COLO829 (cell line): ENCODE data around the gene MSANTD1.

Experiments used
- DNase-seq: peaks from one replicate; pipeline ENCODE4 v3.0.0; 2012; ENCODE audit warnings: low spot score

MSANTD1 gene

DNA sequence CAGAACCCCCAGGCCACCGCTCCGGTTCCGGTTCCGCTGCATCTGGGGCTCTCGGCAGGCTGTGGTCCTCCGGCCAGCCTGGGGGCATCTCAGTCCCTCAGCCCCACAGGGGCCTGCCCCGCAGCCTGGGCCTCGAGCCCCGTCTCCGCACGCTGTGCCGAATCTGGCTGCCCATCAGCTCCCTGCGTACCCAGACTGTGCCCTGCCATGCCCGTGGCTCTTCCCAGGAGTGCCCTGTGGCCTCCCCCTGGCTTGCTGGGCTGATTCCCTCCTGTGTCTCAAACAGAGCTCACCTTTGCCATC is 830 bp upstream of the MSANTD1 start:
- DNase-seq = no peak

DNA sequence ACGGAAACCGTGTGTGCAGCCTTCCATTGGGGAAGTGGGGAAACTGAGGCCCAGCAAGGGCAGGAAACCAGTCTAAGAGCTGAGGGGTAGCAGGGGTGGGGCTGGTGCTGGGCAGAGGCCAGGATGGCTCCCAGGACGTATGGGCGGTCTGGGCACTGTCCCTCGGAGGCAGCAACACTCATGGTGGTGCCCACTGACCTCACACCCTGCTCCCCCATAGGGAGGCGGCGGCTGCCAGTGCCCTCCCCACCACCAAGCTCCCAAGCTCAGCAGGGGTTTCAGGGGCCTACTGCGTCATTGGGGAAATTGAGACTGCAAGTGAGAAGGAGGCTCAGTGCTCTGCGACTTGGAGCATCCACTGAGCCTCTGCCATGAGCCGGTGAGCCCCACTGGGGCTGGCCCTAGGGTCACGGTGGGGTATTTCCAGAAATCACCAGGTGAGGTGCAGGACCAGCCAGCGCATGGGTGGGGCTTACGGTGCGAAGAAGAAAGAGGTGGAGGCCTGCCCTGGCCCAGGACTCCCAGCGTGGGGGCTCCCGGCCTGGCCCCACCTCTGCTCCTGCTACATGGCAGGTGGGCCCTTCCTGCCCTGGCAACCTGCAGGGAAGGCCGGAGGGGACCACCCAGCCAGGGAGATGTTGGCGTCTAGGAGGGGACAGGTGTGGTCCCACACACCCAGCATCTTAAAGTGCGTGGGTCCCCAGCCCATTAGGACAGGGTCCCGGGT is 915 bp downstream of the MSANTD1 start:
- DNase-seq = no peak

DNA sequence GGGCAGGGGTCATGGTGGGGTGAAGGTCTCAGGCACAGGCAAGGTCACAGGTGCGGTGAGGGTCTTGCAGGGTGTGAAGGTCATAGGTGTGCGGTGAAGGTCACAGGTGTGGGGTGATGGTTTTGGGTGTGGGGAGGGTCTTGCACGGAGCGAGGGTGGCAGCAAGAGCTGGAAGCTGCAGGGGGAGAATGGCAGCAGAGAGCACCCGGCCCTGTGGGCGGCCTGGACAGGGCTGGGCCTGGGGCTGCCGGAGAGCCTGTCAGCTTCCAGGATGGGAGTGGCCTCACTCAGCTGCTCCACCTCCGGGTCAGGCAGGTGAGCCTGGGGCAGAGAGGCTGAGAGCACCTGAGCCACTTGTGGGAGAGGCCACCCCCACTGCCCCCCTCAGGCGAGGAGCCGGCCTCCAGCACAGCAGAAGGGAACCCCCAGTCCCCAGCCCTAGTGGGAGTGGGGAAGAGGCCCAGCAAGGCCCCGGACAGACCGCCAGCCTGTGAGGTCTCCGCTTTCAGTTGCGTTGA is 1.5 kb downstream of the MSANTD1 start:
- no peak for DNase-seq

DNA sequence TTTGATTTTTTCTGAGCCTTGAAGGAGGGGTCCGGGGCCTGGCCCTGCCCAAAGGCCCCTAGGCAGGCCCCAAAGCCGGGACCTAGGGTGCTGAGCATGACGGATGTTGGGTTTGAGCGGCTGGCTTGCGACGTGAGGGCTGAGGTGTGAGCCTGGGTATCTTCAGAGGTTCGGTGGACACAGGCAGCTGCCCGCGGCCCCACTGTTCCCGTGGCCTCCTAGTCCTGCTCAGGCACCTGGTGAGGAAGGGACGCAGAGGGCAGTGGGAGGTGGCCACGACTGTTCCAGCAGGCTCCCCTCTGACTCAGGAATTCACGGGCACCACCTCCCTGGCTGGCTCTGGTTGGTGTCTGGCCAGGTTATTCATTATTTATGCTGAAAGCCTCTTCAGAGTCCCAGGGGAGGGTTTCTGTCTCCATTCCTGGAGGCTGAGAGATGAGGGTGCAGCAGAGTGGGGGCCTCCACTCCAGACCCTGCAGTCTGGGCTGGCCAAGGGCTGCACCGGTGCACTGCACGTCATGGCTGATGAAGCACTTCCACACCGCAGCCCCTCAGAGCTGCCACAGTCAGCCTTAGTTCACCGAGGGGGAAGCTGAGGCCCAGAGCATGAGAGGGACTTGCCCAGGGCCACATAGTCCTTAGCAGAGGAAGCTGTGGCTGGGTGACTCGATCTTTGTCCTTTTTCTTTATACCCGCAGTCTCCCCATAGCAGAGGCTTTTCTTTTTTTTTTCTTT is 2.2 kb downstream of the MSANTD1 start:
- DNase-seq = no peak

DNA sequence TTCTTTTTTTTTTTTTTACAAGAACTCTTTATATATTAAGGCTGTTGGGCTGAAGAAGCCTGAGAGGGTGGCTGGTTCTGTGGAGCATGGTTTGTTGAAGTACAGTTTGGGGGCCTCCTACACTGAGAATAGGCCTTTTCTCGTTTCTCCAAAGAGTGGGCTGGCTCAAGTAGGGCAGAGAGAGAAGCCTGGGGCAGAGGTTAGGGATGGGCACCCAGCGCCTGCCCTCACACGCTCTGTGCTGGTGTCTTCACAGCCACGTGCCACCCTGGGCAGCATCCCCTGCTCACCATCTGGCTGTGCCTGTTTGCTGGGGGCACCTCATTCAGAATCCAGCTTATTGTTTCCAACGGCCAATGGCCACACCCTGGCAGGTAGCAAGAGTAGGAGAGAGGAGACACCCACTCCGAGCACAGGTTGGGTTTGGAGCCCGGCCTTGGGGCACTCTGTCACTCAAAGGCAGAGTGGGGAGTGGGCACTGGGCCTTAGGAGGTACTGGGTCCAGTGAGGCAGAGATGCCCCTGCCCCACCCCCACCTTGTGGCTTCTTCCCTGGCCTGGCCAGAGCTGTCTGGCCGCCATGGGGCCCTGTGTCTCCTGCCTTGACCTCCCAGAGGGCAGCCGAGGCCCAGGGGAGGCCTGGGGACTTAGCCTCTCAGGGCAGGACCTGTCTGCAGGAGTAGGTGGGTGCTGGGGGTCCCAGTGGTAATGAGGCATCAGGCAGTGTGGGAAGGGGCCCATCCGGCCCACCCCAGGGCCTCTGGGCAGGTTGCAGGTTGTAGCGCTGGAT is 2.9 kb downstream of the MSANTD1 start:
- no peak for DNase-seq

DNA sequence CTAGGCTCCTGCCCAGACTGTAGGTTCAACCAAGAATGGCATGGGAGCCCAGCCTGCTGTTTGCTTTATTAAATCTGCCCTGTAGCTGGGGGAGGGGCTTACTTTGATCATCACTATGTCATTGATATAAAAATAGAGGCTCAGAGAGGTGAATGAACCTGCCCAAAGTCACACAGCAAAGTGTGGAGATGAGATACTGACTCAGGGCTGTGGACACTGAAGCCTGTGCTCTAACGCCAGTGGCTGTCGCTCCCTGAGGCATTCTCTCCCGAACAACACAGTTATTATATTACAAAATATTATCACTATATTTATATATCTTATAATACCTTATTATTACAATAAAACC is 3.5 kb downstream of the MSANTD1 start:
- DNase-seq = no peak

DNA sequence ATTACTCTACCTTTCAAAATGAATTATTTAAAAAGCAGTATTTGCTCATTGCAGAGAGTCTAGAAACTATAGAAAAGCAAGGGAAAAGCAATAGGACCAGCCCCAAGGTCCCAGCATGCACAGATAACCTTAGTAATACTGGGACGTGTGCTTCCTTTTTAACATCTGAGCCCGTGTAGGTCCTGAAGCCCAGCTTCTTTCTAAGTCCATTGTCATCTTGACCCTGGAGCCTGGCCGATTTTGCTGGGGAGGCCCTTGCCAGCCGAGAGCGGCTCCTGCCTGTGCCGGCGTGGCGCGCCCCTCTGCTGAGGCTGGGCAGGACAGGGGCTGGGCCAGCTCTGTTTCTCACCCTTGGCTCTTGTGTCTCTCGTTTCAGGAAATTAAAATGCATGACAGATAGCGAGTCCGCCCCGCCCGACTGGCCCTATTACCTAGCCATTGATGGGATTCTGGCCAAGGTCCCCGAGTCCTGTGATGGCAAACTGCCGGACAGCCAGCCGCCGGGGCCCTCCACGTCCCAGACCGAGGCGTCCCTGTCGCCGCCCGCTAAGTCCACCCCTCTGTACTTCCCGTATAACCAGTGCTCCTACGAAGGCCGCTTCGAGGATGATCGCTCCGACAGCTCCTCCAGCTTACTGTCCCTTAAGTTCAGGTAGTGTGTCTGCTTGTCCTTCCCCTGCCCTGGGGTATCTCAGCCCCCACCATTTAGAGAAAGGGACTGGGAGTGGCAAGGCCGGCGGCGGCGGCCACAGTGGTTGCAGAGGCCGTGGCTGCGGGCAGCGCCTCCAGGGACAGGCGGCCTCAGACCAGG is 4.1 kb downstream of the MSANTD1 start:
- DNase-seq = no peak

DNA sequence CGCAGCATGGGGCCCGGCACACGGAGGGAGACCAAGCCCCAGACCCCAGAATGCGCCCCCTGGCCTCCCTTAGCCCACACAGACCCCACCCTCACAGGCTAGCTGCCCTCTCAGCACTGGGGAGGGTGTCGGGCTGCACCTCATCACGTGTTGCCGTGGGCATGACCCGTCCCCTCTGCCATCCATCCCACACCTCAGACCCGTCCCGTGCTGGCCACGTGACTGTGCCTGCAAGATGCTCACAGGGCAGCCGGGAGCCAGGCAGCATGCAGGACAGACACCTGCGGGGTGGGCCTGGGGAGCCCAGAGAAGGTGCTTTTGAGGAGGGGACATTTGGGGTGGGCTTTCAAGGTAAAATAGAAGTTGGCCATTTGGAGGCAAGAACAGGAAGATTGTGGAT is 4.8 kb downstream of the MSANTD1 start:
- no peak for DNase-seq

DNA sequence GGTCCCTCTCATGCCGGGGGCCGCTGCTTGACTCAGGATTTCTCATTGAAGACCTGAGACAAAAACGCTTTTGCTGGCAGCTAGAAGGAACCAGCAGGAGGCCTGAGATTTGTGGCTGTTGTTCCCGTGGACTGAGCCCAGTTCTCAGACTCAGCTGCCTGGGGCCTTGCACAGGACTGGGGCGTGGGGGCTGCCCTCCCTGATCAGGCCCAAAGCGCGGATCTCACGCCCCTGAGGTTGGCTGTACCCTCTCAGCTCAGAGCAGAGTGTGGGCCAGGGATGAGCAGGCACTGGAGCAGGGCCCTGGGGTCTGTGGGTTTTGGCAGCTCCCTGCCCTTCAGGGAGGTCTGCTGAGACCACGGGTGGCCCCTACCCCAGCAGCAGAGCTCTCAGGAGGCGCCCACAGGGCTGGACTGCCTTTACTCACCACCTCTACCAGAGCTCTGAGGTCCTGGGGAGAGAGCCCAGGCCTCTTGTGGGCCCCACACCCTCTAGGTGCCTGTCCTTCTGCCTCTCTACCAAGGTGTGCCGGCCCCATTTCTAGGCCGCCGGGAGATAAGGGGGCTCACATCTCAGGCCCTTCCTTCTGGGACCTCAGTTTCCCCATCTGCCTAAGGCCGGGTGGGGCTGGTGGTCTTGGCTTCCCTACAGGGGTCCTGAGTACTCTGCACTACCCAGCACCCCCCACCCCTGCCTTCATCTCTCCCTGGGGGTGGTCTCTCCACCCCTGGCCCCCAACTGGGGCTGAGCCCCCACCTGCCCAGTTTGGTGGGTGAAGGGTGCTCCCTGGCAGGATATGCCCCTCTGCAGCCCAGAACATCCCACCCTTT is 5.6 kb downstream of the MSANTD1 start:
- DNase-seq = no peak

DNA sequence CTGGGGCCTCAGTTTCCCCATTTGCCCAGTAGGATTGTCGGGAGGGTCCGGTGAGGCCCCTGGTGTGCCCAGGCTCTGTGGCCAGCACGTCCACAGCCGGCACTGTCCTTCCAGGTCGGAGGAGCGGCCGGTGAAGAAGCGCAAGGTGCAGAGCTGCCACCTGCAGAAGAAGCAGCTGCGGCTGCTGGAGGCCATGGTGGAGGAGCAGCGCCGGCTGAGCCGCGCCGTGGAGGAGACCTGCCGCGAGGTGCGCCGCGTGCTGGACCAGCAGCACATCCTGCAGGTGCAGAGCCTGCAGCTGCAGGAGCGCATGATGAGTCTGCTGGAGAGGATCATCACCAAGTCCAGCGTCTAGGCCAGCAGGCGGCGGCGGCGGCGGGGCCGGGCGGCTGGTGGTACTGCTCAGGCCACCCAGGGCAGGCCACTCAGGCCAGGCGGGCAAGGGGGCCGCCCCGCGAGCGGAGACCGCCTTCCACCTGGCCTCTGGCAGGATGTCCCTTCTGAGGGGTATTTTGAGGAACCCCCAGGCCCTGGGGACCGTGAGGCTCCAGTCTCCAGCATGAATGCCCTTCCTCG is 6.7 kb downstream of the MSANTD1 start:
- DNase-seq = no peak

DNA sequence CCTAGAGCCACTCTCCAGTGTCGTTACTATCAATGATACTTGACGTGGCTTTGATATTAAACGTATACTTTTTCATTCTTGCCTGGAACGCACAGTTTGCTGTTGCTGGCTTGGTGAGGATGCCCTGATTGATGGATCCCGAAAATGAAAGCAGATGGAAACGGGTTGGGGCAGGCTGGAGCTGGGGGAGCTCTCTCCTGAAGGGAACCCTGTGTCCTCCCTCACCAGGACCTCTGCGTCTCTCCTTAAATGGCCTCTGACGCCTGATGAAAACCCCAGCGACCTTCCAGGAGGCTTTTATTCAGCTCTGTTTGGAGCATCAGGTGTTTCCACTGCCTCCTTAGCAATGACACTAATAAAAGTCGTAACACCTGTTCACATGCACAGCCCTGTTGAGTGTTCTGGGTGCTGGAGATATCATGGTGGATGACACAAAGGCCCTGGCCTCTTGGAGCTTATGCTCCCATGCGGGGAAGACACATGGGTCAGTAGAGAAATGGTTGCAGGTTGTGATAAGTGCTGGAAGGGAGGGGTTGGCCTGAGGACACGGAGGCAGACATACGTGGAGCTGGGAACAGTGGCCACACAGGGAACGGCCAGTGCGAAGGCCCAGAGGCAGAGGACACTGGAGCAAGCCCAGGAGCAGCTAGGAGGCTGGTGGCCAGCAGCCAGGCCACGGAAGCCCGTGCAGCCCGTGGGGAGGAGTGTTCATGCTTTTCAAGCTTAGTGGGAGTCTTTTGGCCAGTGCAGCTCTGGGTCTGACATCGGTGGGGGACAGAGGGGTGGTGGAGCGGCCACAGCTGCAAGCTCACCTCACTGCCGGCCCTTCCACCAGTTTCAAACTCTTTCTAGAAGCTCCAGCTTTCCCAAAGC is 7.5 kb downstream of the MSANTD1 start:
- DNase-seq = no peak

DNA sequence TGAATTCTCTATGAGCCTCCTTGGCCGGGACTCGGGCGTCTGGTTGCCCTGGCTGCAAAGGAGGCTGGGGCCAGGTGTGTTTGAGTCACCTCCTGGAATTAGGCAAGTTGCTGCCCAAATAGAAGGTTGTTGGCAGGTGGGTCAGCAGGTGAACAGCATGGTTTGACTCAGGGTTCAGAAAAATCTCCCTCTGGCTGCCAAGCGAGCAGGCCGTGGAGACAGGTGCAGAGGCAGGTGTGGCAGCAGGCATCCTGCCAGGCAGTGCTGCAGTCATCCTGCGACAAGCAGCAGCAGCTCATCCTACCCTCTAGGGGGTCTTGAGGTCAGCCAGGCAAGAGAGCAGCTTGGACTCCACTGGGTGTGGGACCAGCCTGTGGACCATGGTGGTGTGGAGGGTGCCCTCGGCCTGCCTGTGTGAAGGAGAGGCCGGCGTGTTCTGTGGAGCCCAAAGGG is 8.2 kb downstream of the MSANTD1 start:
- DNase-seq = no peak

DNA sequence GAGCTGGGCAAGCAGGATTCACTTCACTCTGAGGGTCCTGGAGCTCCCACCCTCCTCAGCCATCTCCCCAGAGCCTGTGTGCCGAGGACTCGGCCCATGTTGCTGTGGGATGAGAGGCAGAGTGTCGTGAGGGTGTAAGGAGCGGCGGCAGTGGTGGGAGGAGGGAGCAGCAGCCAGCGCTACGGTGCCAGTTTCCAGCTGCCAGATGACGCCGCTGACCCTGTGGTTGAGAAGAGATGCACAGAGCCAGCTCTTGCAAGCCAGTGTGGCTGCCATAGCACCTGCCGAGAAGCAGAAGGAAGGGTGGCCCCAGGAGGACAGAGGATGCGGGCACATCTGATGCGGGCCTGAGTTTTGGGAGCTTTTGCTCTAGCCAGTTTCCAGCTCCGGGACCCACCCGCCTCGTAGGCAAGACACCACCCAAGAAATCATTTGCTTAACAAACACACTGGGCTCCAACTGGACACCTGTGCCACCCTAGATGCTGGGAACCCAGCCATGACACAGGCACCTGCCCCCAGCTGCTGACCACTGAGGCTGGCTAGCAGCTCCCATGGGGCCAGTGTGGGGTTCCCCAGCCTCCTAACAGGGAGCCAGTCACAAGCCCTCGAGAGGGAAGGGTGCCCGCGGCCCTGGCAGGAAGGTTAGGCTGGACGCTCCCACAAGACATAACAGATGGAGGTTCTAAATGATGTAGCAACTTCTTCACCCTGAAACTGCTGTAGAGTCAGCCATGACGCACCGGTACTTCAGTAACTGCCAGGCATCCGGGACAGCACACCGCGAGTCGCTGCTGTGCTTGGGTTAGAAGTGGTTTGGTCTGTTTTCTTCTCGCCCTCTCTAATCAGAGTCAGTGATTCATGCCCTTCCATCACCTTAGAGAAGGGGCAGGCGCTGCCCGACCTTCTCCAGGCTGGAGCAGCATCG is 8.9 kb downstream of the MSANTD1 start:
- no peak for DNase-seq

DNA sequence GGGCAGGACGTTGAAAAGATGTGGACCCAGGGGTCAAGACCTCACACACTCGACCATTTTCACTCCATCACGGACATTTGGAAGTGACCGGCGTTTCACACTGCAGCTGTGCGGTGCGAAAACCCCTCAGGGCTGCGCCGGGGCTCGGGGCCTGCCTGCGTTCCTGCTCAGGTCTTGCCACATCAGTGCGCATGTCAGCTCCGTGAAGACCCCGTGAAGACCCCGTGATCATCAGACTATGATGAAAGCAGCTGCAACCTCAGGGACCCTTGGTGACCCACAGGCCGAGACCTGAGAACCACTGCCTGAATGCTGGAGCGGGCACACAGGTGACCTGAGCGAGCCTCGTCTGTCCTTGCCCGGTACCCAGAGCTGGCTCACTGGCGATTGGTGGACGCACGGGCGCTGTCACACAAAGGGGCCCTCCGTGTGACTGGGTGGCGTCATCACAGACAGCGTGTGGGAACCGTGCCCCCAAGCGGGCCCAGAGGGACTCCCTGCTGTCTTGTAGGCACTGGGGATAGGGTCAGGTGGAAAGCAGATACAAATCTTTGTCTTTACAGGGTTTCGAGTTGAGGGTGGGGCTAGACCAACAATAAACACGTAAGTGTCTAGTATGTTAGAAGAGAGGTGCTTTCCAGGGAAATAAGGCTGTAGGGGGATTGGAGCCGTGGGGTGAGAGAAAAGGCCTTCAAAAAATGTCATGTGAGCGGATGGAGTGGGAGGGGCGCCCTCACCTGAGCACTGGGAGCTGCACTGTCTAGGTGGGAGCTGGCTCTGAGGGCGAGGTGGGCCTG is 12.7 kb downstream of the MSANTD1 start:
- no peak for DNase-seq

DNA sequence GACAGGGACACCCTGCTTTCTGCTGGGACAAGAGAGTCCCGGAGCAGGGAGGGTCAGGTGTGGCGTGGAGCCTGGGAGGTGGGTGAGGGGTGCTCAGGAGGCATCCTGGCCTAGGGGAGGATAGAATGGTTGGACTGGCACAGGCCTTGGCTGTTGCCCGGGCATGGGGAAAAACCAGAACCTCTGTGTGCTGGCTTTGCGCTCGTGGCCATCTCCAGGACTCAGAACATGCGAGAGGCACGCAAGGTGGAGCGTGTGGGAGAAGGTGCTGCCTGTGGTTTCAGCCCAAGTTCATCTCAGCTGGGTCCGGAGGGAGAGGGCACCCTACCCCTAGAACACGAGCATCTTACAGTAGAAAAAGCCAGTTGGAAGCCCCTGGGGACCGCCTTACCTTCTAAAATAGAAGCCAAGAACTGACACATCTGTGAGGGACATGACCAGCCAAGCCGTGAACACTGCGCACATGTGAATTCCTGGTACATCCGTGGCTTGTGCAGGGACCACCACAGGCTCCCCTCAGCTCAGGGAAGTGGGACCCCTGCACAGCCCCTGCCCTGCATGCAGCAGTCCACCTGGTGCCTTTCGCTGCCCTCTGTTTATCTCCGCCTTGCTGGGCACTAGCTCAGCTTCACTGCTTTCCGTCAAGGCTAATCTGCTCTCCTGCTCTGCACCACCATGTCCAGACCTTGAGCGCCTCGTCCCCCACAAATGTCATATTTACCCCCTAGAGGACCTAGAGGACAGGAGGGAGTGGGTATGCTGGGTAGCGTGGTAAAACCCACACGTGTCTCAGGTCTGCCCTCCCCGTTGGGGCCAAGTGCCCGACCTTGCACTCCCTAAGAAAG is 13.5 kb downstream of the MSANTD1 start:
- no peak for DNase-seq

DNA sequence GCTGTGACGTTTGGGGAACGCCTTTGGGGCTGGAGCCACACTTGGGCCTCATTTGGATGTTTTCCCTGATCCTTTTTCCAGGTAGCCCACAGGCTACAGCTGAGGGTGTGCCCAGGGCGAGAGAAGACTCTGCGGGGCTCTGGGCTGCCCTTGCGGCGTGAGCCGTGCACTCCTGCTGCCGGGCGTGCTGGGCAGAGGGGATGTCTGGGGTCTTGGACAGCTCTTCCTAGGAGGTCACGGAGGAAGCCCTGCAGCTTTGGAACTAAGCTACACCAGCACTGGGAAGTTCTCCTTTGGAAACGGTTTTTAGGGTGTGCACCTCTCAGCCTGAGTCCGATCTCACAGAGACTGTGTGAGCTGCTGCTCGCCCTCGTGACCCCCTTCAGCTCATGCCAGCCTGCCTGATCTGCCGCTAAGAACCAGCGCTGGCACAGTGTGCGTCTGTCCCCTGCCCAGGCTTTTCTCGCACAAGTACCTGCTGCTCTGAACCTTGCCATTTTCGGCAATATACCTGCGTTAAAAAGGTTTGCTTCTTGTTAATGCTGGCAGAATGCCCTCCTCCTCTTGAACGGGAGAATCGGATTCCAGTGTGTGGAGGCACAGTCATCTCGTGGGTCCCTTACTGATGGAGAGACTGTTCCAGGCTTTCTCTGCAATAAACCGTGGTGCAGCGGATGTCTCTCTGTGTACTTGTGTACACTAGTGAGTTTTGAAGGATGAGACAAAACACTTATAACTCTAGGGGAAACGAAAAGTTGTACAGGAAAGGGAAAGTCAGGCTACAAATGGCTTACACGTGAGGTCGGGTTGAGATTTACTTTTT is 14.3 kb downstream of the MSANTD1 start:
- DNase-seq = no peak
